GM13977 (cell line): Measurements from ENCODE around the gene DDX10.
A peak's percentile ranks its signal among the peaks of the same experiment; 100 is the strongest.

Source experiments
- DNase-seq: peaks from one replicate; pipeline ENCODE4 v3.0.0; 2012; ENCODE audit warnings: low spot score
- in situ Hi-C: fragments of 300-500 bp; cut with MboI; formaldehyde crosslinking; loops from one replicate; pipeline ENCODE4 v1.12.0; 2022; ENCODE audit warnings: low sequenced_read_pairs, low pct_unique_long_range_greater_than_20kb, mixed read lengths, inconsistent platforms; ENCODE audit not compliant: unreplicated experiment
- TF ChIP-seq, protein P1 (sequence below): IDR thresholded peaks from 2 replicates; pipeline ENCODE4 v1.5.1; 2012; ENCODE audit warnings: mild to moderate bottlenecking, control low read depth; ENCODE audit not compliant: insufficient read depth; ENCODE audit errors: extremely low read depth, missing control alignments

Gene DDX10

DNA sequence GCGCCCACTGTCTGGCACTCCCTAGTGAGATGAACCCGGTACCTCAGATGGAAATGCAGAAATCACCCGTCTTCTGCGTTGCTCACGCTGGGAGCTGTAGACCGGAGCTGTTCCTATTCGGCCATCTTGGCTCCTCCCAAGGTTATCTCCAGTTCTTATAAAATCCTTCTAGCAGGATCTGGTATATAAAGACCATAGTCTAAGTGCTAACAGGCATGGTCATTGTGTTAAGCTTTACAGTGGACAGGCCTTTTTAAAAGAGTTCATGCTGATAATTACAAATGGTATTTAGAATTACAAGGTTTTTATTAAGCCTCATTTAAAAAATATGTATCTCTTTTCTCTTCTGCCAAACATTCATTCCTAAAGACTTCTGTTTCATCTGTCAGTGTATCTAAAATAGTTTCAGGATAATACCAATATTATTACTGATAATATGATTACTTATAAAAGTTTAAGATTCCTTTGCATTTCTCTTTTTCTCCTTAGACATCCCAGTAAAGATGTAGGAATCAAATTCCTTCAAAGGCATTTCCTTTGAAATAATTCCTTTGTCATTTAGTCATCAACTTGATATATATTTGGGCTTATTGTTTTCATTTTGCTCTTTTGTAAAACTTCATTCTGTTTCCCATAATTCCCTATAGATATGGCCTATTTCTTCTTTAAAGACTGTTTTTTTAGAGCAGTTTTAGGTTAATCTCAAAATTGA, 20.7 kb downstream of the DDX10 start:
- TF ChIP-seq, protein P1, sequence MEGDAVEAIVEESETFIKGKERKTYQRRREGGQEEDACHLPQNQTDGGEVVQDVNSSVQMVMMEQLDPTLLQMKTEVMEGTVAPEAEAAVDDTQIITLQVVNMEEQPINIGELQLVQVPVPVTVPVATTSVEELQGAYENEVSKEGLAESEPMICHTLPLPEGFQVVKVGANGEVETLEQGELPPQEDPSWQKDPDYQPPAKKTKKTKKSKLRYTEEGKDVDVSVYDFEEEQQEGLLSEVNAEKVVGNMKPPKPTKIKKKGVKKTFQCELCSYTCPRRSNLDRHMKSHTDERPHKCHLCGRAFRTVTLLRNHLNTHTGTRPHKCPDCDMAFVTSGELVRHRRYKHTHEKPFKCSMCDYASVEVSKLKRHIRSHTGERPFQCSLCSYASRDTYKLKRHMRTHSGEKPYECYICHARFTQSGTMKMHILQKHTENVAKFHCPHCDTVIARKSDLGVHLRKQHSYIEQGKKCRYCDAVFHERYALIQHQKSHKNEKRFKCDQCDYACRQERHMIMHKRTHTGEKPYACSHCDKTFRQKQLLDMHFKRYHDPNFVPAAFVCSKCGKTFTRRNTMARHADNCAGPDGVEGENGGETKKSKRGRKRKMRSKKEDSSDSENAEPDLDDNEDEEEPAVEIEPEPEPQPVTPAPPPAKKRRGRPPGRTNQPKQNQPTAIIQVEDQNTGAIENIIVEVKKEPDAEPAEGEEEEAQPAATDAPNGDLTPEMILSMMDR: no peak
- in situ Hi-C loops: no loop called here
- no peak for DNase-seq

DNA sequence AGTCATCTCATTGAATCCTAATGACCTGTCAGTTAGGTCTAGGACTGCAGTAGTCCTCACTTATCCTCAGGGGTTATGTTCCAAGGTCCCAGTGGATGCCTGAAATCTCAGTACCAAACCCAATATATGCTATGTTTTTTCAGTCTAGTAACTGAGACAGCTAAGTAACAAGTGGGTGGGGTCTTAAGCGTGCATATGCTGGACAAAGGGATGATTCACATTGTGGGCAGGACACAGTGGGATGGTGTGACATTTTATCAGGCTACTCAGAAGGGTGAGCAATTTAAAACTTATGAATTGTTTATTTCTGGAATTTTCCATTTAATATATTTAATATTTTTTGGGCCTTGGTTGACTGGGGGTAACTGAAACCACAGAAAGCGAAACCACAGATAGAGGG, 29.0 kb downstream of the DDX10 start:
- in situ Hi-C loops: loop anchor here (10.0 kb wide), 1 partner anchor 1001 kb away; no protein-coding TSS in a partner anchor
- TF ChIP-seq, protein P1: no peak
- DNase-seq: no peak

DNA sequence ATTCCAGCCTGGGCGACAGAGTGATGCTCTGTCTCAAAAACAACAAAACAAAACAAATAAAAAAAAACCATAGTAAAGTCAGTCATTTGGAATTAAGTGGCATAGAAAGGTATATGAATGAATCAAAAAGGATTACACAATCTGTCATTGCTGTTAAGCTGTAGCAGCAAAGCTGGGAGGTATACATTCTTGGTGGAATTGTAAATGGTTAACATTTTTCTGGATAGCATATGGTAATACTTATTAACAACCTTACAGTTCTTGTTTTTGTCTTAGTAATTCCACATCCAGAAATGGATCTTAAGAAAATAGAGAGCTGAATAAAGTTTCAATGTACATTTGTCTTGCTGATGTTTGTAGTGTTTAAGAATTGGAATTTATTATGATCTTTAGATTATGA, 30.0 kb downstream of the DDX10 start:
- in situ Hi-C loops: loop anchor here (10.0 kb wide), 1 partner anchor 1000 kb away; no protein-coding TSS in a partner anchor

DNA sequence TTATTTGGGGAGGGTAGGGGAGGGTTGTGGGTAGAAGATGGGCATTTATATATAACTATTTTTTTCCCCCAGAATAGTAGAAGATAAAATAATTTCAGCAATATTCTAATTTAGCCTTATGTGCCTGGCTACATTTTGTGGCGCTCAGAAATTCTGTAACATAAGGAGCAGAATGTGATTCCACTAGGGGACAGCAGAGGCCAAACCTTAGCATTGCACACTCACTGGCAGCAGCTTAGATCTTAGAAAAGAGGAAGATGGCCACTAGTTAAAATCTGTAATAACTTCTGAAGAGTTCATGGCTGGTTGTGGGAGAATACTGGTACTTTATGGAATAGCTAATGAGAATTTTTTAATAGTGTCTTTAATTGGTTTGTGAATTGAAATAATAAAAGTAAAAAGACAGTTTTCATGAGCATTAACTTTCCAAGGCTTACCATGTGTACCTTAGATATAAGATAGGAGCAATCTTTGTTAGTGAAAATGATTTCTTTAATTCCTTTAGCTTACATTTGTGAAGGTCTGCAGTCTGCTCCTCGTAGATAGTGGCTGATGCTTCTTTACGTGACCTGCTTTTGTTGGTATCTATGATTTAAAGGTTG, 33.1 kb downstream of the DDX10 start:
- in situ Hi-C loops: loop anchor here (10.0 kb wide), 1 partner anchor 997 kb away; no protein-coding TSS in a partner anchor
- TF ChIP-seq, protein P1: peak; percentile 96
- peak; percentile 73 for DNase-seq

More for the DNA sequence above, 30.0 kb downstream of the DDX10 start:
- DNase-seq: no peak
- TF ChIP-seq, protein P1: no peak

DNA sequence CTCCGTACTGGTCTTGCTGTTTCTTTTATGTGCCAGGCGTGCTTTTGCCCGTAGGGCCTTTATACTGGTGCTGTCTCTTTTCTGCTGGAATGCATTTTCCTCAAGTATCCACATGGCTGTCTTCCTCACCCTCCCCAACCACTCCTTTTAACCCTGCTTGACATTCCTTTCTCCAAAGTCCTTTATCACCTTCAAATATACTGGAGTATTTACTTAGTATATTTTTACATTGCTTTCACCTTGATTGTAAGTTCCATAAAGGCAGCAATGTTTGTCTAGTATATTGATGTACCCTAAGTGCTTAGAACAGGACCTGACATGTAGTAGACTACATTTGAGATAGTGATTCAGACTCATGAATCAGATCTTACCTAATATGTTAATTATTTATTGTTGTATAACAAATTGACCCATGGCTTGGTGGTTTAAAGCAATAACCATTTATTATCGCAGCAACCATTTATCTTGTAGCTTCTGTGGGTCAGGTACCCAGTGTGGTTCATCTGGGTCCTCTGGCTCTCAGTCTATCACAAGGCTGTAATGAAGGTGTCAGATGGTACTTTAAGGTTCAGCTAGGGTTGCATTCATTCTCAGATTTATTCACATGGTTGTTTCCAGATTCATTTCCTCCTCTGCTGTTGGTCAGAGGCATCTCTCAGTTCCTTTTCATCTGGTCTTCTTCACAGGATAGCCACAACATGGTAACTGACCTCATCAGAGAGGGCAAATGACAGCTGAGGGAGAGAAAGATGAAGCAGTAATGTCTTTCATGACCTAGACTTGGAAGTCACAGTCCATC, 34.2 kb downstream of the DDX10 start:
- DNase-seq: peak; percentile 42

DNA sequence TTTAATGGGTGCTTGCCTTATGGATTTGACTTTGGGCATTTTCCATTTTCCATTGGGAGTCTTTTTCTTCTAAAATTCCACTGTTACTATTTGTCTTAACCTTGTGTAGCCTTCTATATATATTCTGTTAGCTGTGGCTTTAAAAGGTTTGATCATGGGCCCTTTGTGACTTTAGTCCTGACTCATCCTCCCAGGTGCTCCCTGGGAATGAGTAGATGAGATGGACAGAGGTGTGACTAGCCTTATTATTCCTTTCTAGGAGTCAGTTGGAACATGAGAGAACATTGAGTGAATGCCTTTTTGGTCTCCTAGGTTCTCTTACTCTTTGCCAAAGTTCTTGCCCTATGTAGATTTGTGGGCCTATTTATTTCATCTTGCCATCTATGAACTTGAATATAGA, 39.0 kb downstream of the DDX10 start:
- TF ChIP-seq, protein P1: no peak
- DNase-seq: no peak
- in situ Hi-C loops: no loop called here

More for the DNA sequence above, 34.2 kb downstream of the DDX10 start:
- in situ Hi-C loops: loop anchor here (10.0 kb wide), 1 partner anchor 996 kb away; no protein-coding TSS in a partner anchor
- TF ChIP-seq, protein P1: no peak
